ENCODE measurements around the gene COL19A1.

DNA sequence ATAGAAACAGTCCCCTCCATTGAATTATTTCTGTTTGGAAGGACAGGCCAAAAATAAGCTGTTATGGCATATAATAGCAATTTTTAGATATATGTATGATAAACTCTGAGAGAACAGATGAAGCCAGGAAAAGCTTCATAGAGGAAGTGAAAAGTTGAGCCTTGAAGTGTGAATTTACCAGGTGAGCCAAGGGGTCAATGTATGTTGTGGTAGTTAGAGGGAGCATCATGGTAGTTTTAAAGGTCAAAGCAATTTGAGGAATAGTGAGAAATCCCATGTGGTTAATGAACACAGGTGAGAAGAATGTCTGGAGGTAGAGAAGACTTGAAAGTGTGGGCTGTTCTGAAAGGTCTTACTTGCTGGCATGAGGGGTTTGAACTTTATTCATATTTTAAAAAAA, 47.0 kb downstream of the COL19A1 start:
- TF ChIP-seq, protein P1, sequence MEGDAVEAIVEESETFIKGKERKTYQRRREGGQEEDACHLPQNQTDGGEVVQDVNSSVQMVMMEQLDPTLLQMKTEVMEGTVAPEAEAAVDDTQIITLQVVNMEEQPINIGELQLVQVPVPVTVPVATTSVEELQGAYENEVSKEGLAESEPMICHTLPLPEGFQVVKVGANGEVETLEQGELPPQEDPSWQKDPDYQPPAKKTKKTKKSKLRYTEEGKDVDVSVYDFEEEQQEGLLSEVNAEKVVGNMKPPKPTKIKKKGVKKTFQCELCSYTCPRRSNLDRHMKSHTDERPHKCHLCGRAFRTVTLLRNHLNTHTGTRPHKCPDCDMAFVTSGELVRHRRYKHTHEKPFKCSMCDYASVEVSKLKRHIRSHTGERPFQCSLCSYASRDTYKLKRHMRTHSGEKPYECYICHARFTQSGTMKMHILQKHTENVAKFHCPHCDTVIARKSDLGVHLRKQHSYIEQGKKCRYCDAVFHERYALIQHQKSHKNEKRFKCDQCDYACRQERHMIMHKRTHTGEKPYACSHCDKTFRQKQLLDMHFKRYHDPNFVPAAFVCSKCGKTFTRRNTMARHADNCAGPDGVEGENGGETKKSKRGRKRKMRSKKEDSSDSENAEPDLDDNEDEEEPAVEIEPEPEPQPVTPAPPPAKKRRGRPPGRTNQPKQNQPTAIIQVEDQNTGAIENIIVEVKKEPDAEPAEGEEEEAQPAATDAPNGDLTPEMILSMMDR (IDR thresholded peaks at IDR 0.05): no peak
- TF ChIP-seq, protein P2, sequence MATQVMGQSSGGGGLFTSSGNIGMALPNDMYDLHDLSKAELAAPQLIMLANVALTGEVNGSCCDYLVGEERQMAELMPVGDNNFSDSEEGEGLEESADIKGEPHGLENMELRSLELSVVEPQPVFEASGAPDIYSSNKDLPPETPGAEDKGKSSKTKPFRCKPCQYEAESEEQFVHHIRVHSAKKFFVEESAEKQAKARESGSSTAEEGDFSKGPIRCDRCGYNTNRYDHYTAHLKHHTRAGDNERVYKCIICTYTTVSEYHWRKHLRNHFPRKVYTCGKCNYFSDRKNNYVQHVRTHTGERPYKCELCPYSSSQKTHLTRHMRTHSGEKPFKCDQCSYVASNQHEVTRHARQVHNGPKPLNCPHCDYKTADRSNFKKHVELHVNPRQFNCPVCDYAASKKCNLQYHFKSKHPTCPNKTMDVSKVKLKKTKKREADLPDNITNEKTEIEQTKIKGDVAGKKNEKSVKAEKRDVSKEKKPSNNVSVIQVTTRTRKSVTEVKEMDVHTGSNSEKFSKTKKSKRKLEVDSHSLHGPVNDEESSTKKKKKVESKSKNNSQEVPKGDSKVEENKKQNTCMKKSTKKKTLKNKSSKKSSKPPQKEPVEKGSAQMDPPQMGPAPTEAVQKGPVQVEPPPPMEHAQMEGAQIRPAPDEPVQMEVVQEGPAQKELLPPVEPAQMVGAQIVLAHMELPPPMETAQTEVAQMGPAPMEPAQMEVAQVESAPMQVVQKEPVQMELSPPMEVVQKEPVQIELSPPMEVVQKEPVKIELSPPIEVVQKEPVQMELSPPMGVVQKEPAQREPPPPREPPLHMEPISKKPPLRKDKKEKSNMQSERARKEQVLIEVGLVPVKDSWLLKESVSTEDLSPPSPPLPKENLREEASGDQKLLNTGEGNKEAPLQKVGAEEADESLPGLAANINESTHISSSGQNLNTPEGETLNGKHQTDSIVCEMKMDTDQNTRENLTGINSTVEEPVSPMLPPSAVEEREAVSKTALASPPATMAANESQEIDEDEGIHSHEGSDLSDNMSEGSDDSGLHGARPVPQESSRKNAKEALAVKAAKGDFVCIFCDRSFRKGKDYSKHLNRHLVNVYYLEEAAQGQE (IDR thresholded peaks at IDR 0.05; ENCODE audit: low read depth, low read length): no peak
- TF ChIP-seq CHD2 (IDR thresholded peaks at IDR 0.05; ENCODE audit: low read length, partially characterized antibody) (no peak), MAX (IDR thresholded peaks at IDR 0.05; ENCODE audit: low read depth) (no peak), FOXJ3 (CRISPR knock-in tag; IDR thresholded peaks at IDR 0.05) (no peak), MEF2A (IDR thresholded peaks at IDR 0.05; ENCODE audit: borderline replicate concordance, low read depth) (no peak), NFIC (IDR thresholded peaks at IDR 0.05; ENCODE audit: borderline replicate concordance) (no peak), SMC3 (IDR thresholded peaks at IDR 0.05; ENCODE audit: low read depth, low read length) (no peak), RFX5 (IDR thresholded peaks at IDR 0.05; ENCODE audit: low read length) (no peak), TAF1 (IDR thresholded peaks at IDR 0.05; ENCODE audit: borderline replicate concordance, low read depth, low read length) (no peak), YY1 (IDR thresholded peaks at IDR 0.05; ENCODE audit: low read depth) (no peak), RXRA (IDR thresholded peaks at IDR 0.05; ENCODE audit: borderline replicate concordance, low read depth) (no peak), POLR2AphosphoS5 (IDR thresholded peaks at IDR 0.05; ENCODE audit: low read depth, low read length) (no peak)
- TF ChIP-seq, protein P3, sequence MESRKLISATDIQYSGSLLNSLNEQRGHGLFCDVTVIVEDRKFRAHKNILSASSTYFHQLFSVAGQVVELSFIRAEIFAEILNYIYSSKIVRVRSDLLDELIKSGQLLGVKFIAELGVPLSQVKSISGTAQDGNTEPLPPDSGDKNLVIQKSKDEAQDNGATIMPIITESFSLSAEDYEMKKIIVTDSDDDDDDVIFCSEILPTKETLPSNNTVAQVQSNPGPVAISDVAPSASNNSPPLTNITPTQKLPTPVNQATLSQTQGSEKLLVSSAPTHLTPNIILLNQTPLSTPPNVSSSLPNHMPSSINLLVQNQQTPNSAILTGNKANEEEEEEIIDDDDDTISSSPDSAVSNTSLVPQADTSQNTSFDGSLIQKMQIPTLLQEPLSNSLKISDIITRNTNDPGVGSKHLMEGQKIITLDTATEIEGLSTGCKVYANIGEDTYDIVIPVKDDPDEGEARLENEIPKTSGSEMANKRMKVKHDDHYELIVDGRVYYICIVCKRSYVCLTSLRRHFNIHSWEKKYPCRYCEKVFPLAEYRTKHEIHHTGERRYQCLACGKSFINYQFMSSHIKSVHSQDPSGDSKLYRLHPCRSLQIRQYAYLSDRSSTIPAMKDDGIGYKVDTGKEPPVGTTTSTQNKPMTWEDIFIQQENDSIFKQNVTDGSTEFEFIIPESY (IDR thresholded peaks at IDR 0.05; ENCODE audit: borderline replicate concordance, low read depth): no peak

All from SK-N-SH (cell line).